ENCODE measurements around the gene ING4. TPM values are rescaled to one million over a fixed set of nuclear protein-coding genes. Genes with fewer than 3 reads are reported as not detected.

ING4 gene
- total RNA-seq, 1 experiment from 2014 or later: 20.1 TPM

- H2AFZ ChIP-seq (ENCODE audit: low read length): no peak overlapping the region
- H3K23ac ChIP-seq (ENCODE audit: insufficient read length, low read depth, low read length): no peak overlapping the region
- H3K27me3 ChIP-seq (ENCODE audit: insufficient read depth, low read length): no peaks in the 10 kb centered on the region
- no peaks in the 10 kb centered on the region for H3K79me2 ChIP-seq (ENCODE audit: insufficient read depth, low read length)
- Mint-ChIP-seq H3K4me1 (peaks cover 35 to 46% of the 10 kb centered on the region in 2 experiments), H3K27me3 (ENCODE audit: low read depth) (peaks cover 5% of the 10 kb centered on the region), H3K4me3 (peak overlapping the region; percentile 45 to 77), H3K9me3 (no peaks in the 10 kb centered on the region), H3K36me3 (ENCODE audit: insufficient read depth in 1 of 3, low read depth in 3 of 3) (no peaks in the 10 kb centered on the region), H3K27ac (peak overlapping the region; percentile 94 to 98 (median 95))
- no peak overlapping the region for H2AK5ac ChIP-seq (ENCODE audit: insufficient read length, low read length)
- no peak overlapping the region for H3K56ac ChIP-seq (ENCODE audit: insufficient read length, low read depth, low read length)
- H2BK20ac ChIP-seq (ENCODE audit: low read depth, low read length, poor library complexity, severe bottlenecking): no peak overlapping the region
- H2BK15ac ChIP-seq (ENCODE audit: low read depth, low read length): no peak overlapping the region
- peak overlapping the region; percentile 45 for H3K4me2 ChIP-seq (ENCODE audit: insufficient read depth, insufficient read length, low read length)
- no peak overlapping the region for H4K8ac ChIP-seq (replicated peaks; ENCODE audit: insufficient read length, low read depth, low read length)
- whole genome bisulfite sequencing (ENCODE audit: extremely low coverage, insufficient read length, low lambda C conversion rate): no CpG with 5 or more reads among the region's 21 CpGs
- TF ChIP-seq CTCF (conservative IDR thresholded peaks at IDR 0.05): no peak; the same call in 2 of the 3 replicates
- H3K9me3 ChIP-seq (ENCODE audit: control insufficient read depth, low read depth, low read length): no peaks in the 10 kb centered on the region
- H3K79me1 ChIP-seq (ENCODE audit: insufficient read depth, low read depth, low read length, poor library complexity, severe bottlenecking): no peaks in the 10 kb centered on the region
- H3K9ac ChIP-seq (ENCODE audit: extremely low read depth, insufficient read length, low read length): no peak overlapping the region
- peaks cover 4% of the 10 kb centered on the region for H3K23me2 ChIP-seq (ENCODE audit: insufficient read length, low read depth, low read length, poor library complexity, severe bottlenecking)
- H3K14ac ChIP-seq (ENCODE audit: insufficient read depth, low read length): peak overlapping the region; percentile 53
- H2BK5ac ChIP-seq (ENCODE audit: insufficient read length, low read length): no peak overlapping the region
- H4K5ac ChIP-seq (ENCODE audit: insufficient read length, low read depth, low read length): no peak overlapping the region
- H4K91ac ChIP-seq (ENCODE audit: insufficient read length, low read depth, low read length): no peak overlapping the region
- H4K20me1 ChIP-seq (ENCODE audit: control insufficient read depth, insufficient read depth, insufficient read length): no peaks in the 10 kb centered on the region
- H3K27ac ChIP-seq (ENCODE audit: insufficient read length, low read depth, low read length): no peak overlapping the region
- H2BK12ac ChIP-seq (ENCODE audit: insufficient read length, low read depth, low read length): no peak overlapping the region
- no peak overlapping the region for H3K4ac ChIP-seq (ENCODE audit: low read depth, low read length)
- H3T11ph ChIP-seq (ENCODE audit: low read length): no peak overlapping the region
- peaks cover 16% of the 10 kb centered on the region; the same call in 1 of the 2 replicates for H3K4me1 ChIP-seq (ENCODE audit: insufficient read depth, low read length)
- DNase-seq: peak; percentile 98
- no peak overlapping the region for H2BK120ac ChIP-seq (ENCODE audit: low read depth, low read length, poor library complexity, severe bottlenecking)
- peak overlapping the region; percentile 63 for H3K18ac ChIP-seq (ENCODE audit: insufficient read length, low read depth, low read length)
Observed at GRCh38 chr12:6613776-6614512, 49.0 kb downstream of the ING4 start.

All from H9 (cell line).